Measurements from ENCODE around the gene IL1F10. TPM values are rescaled to one million over a fixed set of nuclear protein-coding genes. Genes with fewer than 3 reads are reported as not detected.

IL1F10 gene
- total RNA-seq, 1 donor from 2014 or later, result not detected

- DNase-seq (ENCODE audit: low read depth, low spot score), result no peak
Observed at GRCh38 chr2:113058998-113059960, 8.5 kb upstream of the IL1F10 start, which contains the start of gene IL36RN. TSS of gene IL36RN (plus strand) at chr2:113059198. CDS start at chr2:113059439, 241 bp downstream.

- no peak for DNase-seq (ENCODE audit: low read depth, low spot score)
Observed at GRCh38 chr2:113060396-113060795, 7.4 kb upstream of the IL1F10 start.

DNA sequence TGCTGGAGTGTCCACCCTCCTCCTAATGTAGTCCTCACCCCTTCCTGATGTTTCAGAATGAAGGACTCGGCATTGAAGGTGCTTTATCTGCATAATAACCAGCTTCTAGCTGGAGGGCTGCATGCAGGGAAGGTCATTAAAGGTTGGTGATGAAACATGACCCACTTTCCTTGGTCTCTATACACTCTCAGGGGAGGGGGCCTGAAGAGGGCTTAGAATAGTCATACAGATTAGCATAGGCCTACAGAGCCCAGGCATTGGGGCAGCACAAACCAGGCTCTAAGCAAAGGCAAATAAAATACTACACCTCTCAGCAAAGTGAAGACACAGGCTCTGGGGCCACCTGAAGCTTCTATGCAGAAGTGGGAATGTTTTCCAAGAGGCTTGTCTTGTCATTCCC is 7.0 kb upstream of the IL1F10 start:
- DNase-seq (ENCODE audit: low read depth, low spot score), result no peak

GRCh38 chr2:113061241-113061640 is 6.5 kb upstream of the IL1F10 start:
- no peak for DNase-seq (ENCODE audit: low read depth, low spot score)

- no peak for DNase-seq (ENCODE audit: low read depth, low spot score)
Observed at GRCh38 chr2:113061896-113062770, 5.6 kb upstream of the IL1F10 start.

- DNase-seq (ENCODE audit: low read depth, low spot score), result no peak
Observed at GRCh38 chr2:113064281-113064680, 3.5 kb upstream of the IL1F10 start.

- no peak for DNase-seq (ENCODE audit: low read depth, low spot score)
Observed at GRCh38 chr2:113064898-113065297, 2.9 kb upstream of the IL1F10 start.

GRCh38 chr2:113068249-113068648 is 479 bp downstream of the IL1F10 start:
- no peak for DNase-seq (ENCODE audit: low read depth, low spot score)

- DNase-seq (ENCODE audit: low read depth, low spot score), result no peak
Observed at GRCh38 chr2:113068706-113069485, 1.1 kb downstream of the IL1F10 start.

- DNase-seq (ENCODE audit: low read depth, low spot score), result no peak
Observed at GRCh38 chr2:113069676-113070605, 2.2 kb downstream of the IL1F10 start.

GRCh38 chr2:113070606-113070975 is 2.8 kb downstream of the IL1F10 start:
- DNase-seq (ENCODE audit: low read depth, low spot score), result no peak

DNA sequence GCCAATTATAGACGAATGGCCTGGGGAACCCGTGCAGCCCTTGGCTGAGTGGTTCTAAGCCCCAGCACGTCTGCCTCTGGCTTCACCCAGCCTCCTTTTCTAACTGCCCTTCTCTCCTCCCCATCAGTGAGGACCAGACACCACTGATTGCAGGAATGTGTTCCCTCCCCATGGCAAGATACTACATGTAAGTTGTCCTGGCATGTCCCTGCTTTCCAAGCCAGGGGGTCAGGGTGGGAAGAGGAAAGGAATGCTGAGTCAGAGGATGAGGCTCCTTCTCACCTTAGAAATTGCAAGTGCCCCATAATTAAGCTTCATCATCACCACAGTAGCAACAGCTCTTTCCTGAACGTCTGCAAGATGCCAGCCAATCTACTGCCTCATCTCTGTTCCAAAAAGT is 4.8 kb downstream of the IL1F10 start:
- DNase-seq (ENCODE audit: low read depth, low spot score), result no peak

- no peak for DNase-seq (ENCODE audit: low read depth, low spot score)
Observed at GRCh38 chr2:113073325-113073834, 5.6 kb downstream of the IL1F10 start.

DNA sequence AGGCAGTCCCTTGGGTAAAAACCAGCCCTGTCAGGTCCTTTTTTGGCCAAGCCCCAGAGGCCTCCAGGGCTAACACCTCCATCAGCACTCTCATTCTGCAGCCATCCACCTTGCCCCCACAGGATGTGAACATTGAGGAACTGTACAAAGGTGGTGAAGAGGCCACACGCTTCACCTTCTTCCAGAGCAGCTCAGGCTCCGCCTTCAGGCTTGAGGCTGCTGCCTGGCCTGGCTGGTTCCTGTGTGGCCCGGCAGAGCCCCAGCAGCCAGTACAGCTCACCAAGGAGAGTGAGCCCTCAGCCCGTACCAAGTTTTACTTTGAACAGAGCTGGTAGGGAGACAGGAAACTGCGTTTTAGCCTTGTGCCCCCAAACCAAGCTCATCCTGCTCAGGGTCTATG is 7.3 kb downstream of the IL1F10 start:
- no peak for DNase-seq (ENCODE audit: low read depth, low spot score)

DNA sequence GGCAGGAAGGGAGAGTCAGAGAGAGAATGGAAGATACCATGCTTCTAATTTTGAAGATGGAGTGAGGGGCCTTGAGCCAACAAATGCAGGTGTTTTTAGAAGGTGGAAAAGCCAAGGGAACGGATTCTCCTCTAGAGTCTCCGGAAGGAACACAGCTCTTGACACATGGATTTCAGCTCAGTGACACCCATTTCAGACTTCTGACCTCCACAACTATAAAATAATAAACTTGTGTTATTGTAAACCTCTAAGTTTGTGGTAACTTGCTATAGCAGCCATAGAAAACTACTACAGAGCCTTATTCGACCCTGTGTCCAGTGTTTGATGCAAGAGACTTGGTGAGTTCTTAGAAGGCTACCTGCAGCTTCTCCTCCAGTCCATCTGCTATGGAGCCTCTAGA is 7.8 kb downstream of the IL1F10 start:
- no peak for DNase-seq (ENCODE audit: low read depth, low spot score)

DNA sequence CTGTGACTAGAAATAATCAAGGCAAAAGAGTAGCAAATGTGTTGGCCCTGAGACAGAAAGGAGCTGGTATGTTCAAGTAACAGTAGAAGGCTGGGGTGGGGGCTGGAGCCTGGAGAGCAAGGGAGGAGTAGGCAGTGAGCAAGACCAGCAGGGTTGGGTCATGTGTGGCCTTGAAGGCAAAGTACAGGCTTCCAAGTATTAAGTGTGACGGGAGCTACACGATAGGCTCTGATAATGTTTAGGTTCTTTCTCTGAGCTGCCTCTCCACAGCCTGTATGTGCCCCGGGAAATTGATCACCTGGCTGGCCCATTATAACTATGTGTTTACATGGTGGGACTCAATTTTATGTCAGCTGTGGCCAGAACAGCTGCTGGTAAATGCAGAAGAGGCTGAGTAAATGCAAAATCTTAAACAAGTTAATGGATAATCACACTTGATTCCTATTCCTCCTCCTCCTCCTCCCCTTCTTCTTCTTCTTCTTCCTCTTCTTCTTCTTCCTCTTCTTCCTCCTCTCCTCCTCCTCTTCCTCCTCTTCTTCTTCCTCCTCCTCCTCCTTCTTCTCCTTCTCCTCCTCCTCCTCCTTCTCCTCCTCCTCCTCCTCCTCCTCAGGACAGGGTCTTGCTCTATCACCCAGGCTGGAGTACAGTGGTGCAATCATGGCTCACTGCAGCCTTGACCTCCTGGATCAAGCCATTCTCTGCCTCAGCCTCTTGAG is 9.3 kb downstream of the IL1F10 start:
- DNase-seq (ENCODE audit: low read depth, low spot score), result no peak

DNA sequence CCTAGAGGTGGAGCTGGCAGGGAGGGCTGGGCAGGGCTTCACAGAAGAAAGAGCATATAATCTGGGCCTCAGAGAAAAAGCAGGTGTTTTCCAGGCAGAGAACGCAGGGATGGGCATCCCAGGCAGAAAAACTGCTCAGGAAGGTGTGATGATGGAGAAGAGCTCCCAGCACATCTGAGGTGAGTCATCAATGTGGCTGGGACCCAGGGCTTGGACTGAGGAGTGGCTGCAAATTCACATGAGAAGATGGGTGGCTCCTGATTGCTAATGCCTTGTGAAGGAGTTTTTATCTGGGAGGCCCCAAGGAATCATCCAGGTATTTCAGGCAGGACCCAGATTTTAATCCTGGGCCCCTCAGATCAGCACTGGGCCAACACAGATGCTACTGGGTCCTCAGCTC is 10.2 kb downstream of the IL1F10 start:
- no peak for DNase-seq (ENCODE audit: low read depth, low spot score)

- DNase-seq (ENCODE audit: low read depth, low spot score), result peak; percentile 22
Observed at GRCh38 chr2:113078350-113078839, 10.6 kb downstream of the IL1F10 start.

DNA sequence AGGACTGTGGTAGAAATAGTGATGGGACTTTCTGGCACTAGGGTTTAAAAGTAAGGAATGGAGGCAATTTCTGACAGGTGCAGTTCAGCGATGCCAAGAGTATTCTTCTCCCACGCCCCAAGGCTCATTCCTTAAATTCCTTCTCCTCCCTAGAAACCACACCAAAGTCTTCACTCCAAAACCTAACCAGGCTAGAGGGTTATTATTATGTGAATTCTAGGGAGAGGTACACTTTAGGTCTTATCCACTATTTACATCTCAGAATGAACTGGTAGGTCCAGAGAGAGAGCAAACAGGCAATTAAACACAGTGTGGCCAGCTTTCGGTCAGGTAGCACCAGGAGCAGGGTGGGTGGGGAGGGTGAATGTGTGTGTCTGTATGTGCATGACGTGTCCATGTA is 11.4 kb downstream of the IL1F10 start:
- DNase-seq (ENCODE audit: low read depth, low spot score), result no peak

Measured in pulmonary artery endothelial cell (primary cell).